IPS-11a (cell line): ENCODE data around the gene FBLN1.
"Not testable (repeated sequence)": the region's sequence is repeated elsewhere in the genome, so short reads cannot be mapped to it uniquely, and the experiment has no call there.

Experiments used
- H3K4me3 ChIP-seq: one replicate; pipeline ENCODE4 v1.5.1; 2013; ENCODE audit warnings: low read depth, low read length, control low read depth

Gene FBLN1

DNA sequence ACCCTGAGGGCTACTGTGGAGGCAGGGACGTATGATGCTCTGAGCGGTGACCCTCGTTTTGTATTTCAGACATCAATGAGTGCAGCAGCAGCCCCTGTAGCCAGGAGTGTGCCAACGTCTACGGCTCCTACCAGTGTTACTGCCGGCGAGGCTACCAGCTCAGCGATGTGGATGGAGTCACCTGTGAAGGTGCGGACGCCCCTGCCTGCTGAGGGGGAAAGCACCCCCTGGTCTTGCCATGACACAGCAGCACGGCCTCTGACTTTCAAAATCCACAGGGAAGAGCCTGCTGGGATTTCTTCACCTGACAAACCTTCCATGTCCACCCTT is 44.3 kb downstream of the FBLN1 start:
- H3K4me3 ChIP-seq: no peak overlapping the region

DNA sequence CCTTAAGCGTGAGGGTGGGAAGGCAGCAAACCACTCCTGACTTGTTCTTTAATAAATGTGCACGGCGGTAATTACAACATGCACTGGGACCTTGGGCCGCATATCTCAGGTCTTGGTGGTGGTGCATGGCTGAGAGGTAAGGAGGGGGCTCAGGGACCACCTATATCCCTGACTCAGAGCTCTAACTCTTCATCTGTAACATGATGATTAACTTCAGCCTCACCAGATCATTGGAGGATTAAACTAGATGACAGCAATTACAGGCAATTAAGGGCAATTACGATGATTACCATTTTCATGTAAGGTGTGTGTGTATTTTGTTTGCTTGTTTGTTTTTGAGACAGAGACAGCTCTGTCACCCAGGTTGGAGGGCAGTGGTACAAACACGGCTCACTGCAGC is 45.0 kb downstream of the FBLN1 start:
- H3K4me3 ChIP-seq: no peak overlapping the region

DNA sequence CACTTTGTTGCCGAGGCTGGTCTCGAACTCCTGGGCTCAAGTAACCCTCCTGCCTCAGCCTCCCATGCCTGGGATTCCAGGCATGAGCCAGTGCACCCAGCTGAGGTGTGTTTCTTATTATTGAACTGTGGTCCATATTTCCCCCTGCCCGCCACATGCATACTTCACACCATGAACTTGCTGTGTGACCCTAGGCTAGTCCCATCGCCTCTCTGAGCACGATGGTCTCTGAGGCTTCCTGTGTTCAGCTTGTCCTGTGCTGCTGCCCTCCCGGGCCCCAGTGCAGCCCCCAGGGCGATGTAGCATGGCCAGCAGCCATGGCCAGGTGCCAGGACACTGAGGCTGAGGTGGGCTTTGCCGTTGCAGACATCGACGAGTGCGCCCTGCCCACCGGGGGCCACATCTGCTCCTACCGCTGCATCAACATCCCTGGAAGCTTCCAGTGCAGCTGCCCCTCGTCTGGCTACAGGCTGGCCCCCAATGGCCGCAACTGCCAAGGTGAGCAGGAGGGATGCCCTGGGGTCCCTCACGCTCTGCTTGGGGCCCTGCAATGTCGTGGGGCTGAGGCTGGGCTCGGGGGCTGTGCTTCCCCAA is 45.7 kb downstream of the FBLN1 start:
- no peak overlapping the region for H3K4me3 ChIP-seq

GRCh38 chr22:45548991-45549761 is 46.5 kb downstream of the FBLN1 start:
- no peak overlapping the region for H3K4me3 ChIP-seq

- no peak overlapping the region for H3K4me3 ChIP-seq
These were observed 47.2 kb downstream of the FBLN1 start for GRCh38 chr22:45549762-45550378.

- H3K4me3 ChIP-seq: no peak overlapping the region
These were observed 47.7 kb downstream of the FBLN1 start for GRCh38 chr22:45550416-45550815.

- H3K4me3 ChIP-seq: no peak overlapping the region
These were observed 48.2 kb downstream of the FBLN1 start for GRCh38 chr22:45550891-45551290.

DNA sequence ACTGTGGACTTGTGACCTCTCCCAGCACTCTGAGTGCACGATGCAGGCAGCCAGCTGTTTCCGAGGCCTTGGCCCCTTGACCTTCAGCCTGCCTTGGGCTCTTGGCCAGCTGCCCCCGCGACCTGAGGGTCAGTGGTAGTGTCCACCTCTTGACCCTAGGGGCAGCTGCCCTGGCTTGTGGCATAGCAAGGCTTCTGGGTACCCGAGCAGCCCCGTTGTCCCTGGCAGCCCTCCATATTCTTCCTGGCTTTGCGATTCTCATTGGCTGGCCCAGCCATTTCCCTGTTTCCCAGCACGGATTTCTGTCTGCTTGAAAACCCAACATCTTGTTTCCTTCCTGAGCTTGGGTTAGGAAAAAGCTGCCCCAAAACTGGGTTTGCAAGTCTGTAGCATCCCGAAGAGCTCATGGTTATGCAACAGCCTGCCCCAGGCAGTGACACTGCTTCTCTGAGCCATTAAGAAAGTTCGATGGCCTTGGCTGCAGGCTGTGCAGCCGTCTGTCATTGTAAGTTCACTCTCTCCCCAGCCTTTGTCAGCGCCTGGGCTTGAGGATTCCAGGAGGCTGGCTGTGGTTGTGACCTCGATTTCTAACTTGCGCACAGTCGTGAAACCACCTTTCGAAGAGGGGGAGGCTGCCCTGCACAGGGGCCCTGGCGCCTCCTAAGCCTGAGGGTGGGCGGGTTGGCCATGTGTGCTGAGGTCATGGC is 48.8 kb downstream of the FBLN1 start:
- no peak overlapping the region for H3K4me3 ChIP-seq

GRCh38 chr22:45552017-45552411 is 49.3 kb downstream of the FBLN1 start:
- no peak overlapping the region for H3K4me3 ChIP-seq

DNA sequence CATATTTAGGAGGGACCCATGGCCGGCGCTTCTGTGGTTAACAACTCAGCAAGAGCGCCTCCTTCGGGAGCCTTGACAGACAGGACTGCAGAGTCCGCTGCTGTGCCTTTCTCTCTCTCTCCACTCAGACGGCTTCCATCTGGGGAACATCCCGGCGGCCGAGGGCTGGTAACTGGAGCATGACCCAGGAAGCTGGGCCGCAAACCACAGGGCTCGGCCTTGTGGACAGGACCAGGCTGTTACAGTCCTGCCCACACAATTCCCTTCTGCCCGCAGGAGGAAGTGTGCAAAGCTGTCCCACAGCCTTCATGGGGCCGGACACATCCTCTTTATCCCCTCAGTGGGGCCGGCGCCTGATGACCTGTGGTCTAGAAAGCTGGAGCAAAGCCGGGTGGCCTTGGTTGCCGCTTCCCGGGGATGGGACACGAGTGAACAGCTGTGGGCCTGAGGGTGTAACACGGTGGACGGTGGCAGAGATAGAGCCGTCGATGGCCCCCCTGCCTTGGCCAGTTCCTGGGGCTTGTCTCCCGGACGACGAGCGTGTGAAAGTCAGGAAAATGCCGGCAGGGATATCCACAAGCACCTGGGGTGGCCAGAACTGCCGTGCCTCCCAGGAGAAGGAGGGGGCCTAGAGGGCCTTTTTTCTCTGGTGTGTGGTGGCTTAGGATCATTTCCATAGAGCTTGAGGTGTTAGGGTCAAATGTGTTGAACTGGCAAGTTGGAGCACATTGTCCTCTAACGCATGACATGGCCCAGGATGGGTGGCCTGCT is 50.1 kb downstream of the FBLN1 start:
- H3K4me3 ChIP-seq: no peak overlapping the region

GRCh38 chr22:45553351-45554039 is 50.8 kb downstream of the FBLN1 start:
- no peak overlapping the region for H3K4me3 ChIP-seq

GRCh38 chr22:45554040-45554406 is 51.3 kb downstream of the FBLN1 start:
- no peak overlapping the region for H3K4me3 ChIP-seq

- no peak overlapping the region for H3K4me3 ChIP-seq
These were observed 52.2 kb downstream of the FBLN1 start for GRCh38 chr22:45554861-45555260.

- not testable (repeated sequence) for H3K4me3 ChIP-seq
These were observed 55.2 kb downstream of the FBLN1 start for GRCh38 chr22:45557926-45558325.

- H3K4me3 ChIP-seq: not testable (repeated sequence)
These were observed 57.4 kb downstream of the FBLN1 start for GRCh38 chr22:45560092-45560491.

DNA sequence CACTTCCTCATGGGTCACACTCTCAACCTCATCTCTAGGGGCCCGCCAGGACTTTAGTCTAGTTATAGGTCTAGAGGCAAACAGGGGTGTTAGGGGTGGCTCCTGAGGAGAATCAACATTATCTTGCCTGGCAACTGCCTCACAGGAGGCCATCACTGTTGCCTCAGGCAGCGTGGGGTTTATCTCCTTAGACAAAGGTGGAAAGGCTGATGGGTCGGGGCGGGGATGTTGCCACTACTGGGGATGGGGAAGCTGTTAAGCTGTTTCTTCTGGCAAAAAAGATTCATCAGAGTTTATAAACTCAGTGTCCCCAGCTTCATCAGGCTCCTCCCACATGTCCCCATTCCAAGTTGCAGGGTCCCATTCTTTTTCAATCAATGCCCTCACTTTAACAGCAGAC is 58.1 kb downstream of the FBLN1 start:
- H3K4me3 ChIP-seq: not testable (repeated sequence)

DNA sequence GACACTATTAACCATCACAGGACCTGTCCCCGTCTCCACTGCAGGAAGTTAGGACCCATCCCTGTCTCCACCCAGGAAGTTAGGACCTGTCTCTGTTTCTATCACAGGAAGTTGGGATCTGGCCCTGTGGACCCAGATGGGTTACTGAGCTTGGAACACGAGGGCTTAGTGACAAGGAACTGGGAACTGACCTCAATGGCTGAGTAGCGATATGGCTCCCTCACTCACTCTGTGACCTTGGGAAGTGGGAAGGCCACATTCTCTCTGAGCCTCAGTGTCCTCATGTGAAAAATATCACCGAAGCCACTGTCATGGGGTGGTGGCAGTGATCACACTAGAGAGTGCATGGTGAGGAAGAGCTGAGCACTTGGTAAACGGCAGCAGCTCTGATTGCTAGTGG is 59.4 kb downstream of the FBLN1 start:
- H3K4me3 ChIP-seq: no peak overlapping the region

DNA sequence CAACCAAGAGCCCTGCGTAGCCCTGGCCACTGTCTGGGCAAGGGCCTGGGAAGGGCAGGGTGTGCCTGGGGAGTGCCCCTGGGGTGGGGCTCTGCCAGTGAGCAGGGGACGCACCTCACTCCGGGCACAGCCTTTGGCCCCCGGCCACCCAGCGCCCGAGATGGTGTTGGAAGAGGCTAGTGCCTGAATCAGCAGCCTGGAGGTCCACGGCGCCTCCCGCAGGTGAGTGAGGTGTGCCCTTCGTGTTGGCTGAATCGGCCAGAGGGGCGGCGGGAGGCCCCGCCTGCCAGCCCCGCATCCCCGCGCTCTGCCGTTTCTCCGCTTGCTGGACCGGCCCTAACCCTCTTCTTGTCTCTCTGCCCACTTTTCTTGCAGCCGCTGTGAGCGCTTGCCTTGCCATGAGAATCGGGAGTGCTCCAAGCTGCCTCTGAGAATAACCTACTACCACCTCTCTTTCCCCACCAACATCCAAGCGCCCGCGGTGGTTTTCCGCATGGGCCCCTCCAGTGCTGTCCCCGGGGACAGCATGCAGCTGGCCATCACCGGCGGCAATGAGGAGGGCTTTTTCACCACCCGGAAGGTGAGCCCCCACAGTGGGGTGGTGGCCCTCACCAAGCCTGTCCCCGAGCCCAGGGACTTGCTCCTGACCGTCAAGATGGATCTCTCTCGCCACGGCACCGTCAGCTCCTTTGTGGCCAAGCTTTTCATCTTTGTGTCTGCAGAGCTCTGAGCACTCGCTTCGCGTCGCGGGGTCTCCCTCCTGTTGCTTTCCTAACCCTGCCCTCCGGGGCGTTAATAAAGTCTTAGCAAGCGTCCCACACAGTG is 60.1 kb downstream of the FBLN1 start:
- no peak overlapping the region for H3K4me3 ChIP-seq

DNA sequence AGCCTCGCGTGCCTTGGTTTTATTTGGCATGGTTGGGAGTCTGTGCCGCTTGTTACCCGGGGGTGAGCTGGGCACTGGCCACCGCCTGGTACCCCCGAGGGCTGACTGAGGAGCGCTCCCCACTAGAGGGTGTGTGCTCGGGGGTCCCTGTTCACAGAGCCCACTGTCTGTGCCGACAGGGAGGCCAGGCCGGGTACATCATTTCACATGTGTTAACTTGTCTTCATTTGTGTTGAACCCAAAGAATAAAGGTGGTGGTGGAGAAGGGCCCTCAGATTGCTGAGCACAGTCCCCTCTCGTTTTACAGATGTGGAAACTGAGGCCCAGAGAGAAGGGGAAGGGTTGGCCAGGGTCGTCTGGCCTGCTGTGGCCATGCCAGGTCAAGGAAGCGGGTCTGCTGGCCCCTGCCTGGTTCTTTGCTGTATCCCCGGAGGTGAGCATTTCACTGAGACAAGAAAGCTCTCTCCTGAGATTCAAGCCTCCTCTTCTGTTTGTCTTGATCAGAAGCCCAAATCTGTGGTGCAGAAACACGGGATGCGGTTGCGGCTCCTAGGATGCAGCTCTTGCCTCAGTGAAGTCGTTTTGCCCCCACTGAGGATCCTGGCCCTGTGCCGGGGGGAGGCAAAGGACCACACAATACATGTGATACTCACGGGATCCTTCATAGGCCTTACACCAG is 60.8 kb downstream of the FBLN1 start:
- H3K4me3 ChIP-seq: no peak overlapping the region
